Loucy (cell line): Measurements from ENCODE around the gene SGPL1.

Experiments used
- H2AFZ ChIP-seq: fragments of 200-600 bp; sonication (generic); 2 replicates; pipeline ENCODE4 v1.6.0; 2016; ENCODE audit warnings: antibody characterized with exemption, mild to moderate bottlenecking, low read length, moderate library complexity
- H3F3A ChIP-seq: fragments of 200-600 bp; 2 replicates; pipeline ENCODE4 v1.6.0; 2016; ENCODE audit warnings: antibody characterized with exemption, low read depth, mild to moderate bottlenecking
- H3K27me3 ChIP-seq: fragments of 200-600 bp; sonication (generic); 2 replicates; pipeline ENCODE4 v1.6.1; 2014; ENCODE audit warnings: low read length, mild to moderate bottlenecking; ENCODE audit not compliant: insufficient read depth, poor library complexity, severe bottlenecking
- H3K36me3 ChIP-seq: fragments of 200-600 bp; sonication (generic); 2 replicates; pipeline ENCODE4 v1.6.1; 2016; ENCODE audit warnings: low read length; ENCODE audit not compliant: insufficient read depth
- H3K4me1 ChIP-seq: fragments of 200-600 bp; sonication (generic); 2 replicates; pipeline ENCODE4 v1.5.1; 2014; ENCODE audit warnings: low read length, mild to moderate bottlenecking; ENCODE audit not compliant: insufficient read depth, poor library complexity, severe bottlenecking
- H3K4me2 ChIP-seq: fragments of 200-600 bp; sonication (generic); 2 replicates; pipeline ENCODE4 v1.6.0; 2014; ENCODE audit warnings: antibody characterized with exemption, low read length, low read depth, mild to moderate bottlenecking; ENCODE audit not compliant: poor library complexity, severe bottlenecking
- H3K4me3 ChIP-seq: fragments of 200-600 bp; sonication (generic); 2 replicates; pipeline ENCODE4 v1.5.1; 2014; ENCODE audit warnings: low read length, mild to moderate bottlenecking, mixed read lengths; ENCODE audit not compliant: poor library complexity, severe bottlenecking
- H3K79me2 ChIP-seq: fragments of 200-600 bp; sonication (generic); 2 replicates; pipeline ENCODE4 v1.6.1; 2014; ENCODE audit warnings: low read length; ENCODE audit not compliant: insufficient read depth
- H3K9ac ChIP-seq: fragments of 200-600 bp; sonication (generic); 2 replicates; pipeline ENCODE4 v1.6.0; 2014; ENCODE audit warnings: mild to moderate bottlenecking, low read depth, low read length, moderate library complexity; ENCODE audit not compliant: poor library complexity, severe bottlenecking
- H3K9me2 ChIP-seq: fragments of 200-600 bp; sonication (generic); replicated peaks from 2 replicates; pipeline ENCODE4 v1.6.1; 2016; ENCODE audit warnings: low read depth, low read length, mixed read lengths
- H3K9me3 ChIP-seq: fragments of 200-600 bp; sonication (generic); 2 replicates; pipeline ENCODE4 v1.6.1; 2014; ENCODE audit warnings: mild to moderate bottlenecking, antibody characterized with exemption, low read length, low read depth; ENCODE audit not compliant: insufficient read depth
- H4K20me1 ChIP-seq: fragments of 200-600 bp; sonication (generic); 2 replicates; pipeline ENCODE4 v1.6.0; 2014; ENCODE audit warnings: antibody characterized with exemption, low read length, mild to moderate bottlenecking; ENCODE audit not compliant: insufficient read depth, poor library complexity, severe bottlenecking
- CTCF ChIP-seq: fragments of 200-600 bp; sonication (generic); conservative IDR thresholded peaks from 2 replicates; pipeline ENCODE4 v1.5.1; 2014; ENCODE audit warnings: mild to moderate bottlenecking, antibody characterized with exemption, low read length
- EZH2phosphoT487 ChIP-seq: fragments of 200-600 bp; IDR thresholded peaks from 2 replicates; pipeline ENCODE4 v1.6.1; 2018; ENCODE audit warnings: antibody characterized with exemption, mild to moderate bottlenecking, moderate library complexity, borderline replicate concordance

Gene SGPL1

GRCh38 chr10:70874061-70874460 lies 58.3 kb downstream of the SGPL1 start:
- no peaks in the 10 kb centered on the region for H4K20me1 ChIP-seq
- peaks cover 2% of the 10 kb centered on the region for H3K4me1 ChIP-seq
- H3K9me2 ChIP-seq = no peaks in the 10 kb centered on the region
- no peak overlapping the region for H2AFZ ChIP-seq
- no peaks in the 10 kb centered on the region for H3K9me3 ChIP-seq
- H3F3A ChIP-seq = no peaks in the 10 kb centered on the region
- H3K27me3 ChIP-seq = no peaks in the 10 kb centered on the region
- H3K4me2 ChIP-seq = no peak overlapping the region
- no peak overlapping the region for H3K9ac ChIP-seq
- H3K36me3 ChIP-seq = no peaks in the 10 kb centered on the region; the same call in 1 of the 2 replicates
- TF ChIP-seq CTCF = no peak
- TF ChIP-seq EZH2phosphoT487 = no peak
- H3K79me2 ChIP-seq = no peaks in the 10 kb centered on the region
- no peak overlapping the region for H3K4me3 ChIP-seq

- Histone ChIP-seq H3K36me3 (no peaks in the 10 kb centered on the region; the same call in 1 of the 2 replicates), H3K79me2 (no peaks in the 10 kb centered on the region)
These were observed 63.5 kb downstream of the SGPL1 start for GRCh38 chr10:70879207-70879606.

GRCh38 chr10:70880077-70880534 lies 64.4 kb downstream of the SGPL1 start:
- Histone ChIP-seq H3K9ac (no peak overlapping the region), H3K9me3 (no peaks in the 10 kb centered on the region), H3K4me3 (no peak overlapping the region), H3K27me3 (no peaks in the 10 kb centered on the region), H3K4me1 (peaks cover 4% of the 10 kb centered on the region), H4K20me1 (no peaks in the 10 kb centered on the region), H3K4me2 (no peak overlapping the region), H3F3A (no peaks in the 10 kb centered on the region), H3K79me2 (no peaks in the 10 kb centered on the region), H2AFZ (no peak overlapping the region), H3K9me2 (no peaks in the 10 kb centered on the region), H3K36me3 (no peaks in the 10 kb centered on the region; the same call in 1 of the 2 replicates)
- TF ChIP-seq CTCF = peak; percentile 94
- no peak for TF ChIP-seq EZH2phosphoT487

More at GRCh38 chr10:70879207-70879606, 63.5 kb downstream of the SGPL1 start:
- no peaks in the 10 kb centered on the region for H3F3A ChIP-seq
- peaks cover 4% of the 10 kb centered on the region for H3K4me1 ChIP-seq
- H3K9me3 ChIP-seq = no peaks in the 10 kb centered on the region
- no peaks in the 10 kb centered on the region for H4K20me1 ChIP-seq
- no peak overlapping the region for H2AFZ ChIP-seq
- H3K9ac ChIP-seq = no peak overlapping the region
- no peak for TF ChIP-seq EZH2phosphoT487
- TF ChIP-seq CTCF = no peak
- no peak overlapping the region for H3K4me3 ChIP-seq
- no peak overlapping the region for H3K4me2 ChIP-seq
- no peaks in the 10 kb centered on the region for H3K27me3 ChIP-seq
- no peaks in the 10 kb centered on the region for H3K9me2 ChIP-seq
